ENCODE measurements around the gene HTR1D. TPM values are rescaled to one million over a fixed set of nuclear protein-coding genes. Genes with fewer than 3 reads are reported as not detected.

HTR1D gene
- total and polyA plus RNA-seq, 2 donors (not counting 3 experiments of a cell fraction or from before 2014, with no cell fraction given) = 1.5 to 1.9 TPM

- no peak overlapping the region for H2AFZ ChIP-seq (ENCODE audit: low read depth, low read length)
- intact Hi-C loops (cut with micrococcal nuclease) = no loop called here
These were observed 38.4 kb downstream of the HTR1D start for GRCh38 chr1:23178950-23179349.

More at GRCh38 chr1:23178950-23179349, 38.4 kb downstream of the HTR1D start:
- no peaks in the 10 kb centered on the region for H3K9me3 ChIP-seq (replicated peaks; ENCODE audit: control insufficient read depth, insufficient read depth, low read length)
- peaks cover 15% of the 10 kb centered on the region for H3K4me1 ChIP-seq (ENCODE audit: control insufficient read depth, extremely low read depth, insufficient read depth, low read length)
- no peak overlapping the region for H3K9ac ChIP-seq (replicated peaks; ENCODE audit: extremely low read depth, insufficient read depth, low read length)
- dilution Hi-C loops (cut with MboI; ENCODE audit: extremely low pct_ligation_motif_present, low sequenced_read_pairs) = no loop called here
- no peak overlapping the region for H3K27ac ChIP-seq (ENCODE audit: insufficient read depth, low read depth, low read length)
- ChIA-PET POLR2A (interaction anchor here (1.2 kb wide), 1 partner anchor 79 kb away, joined by 3 read pairs; no protein-coding TSS in a partner anchor), CTCF (interaction anchor here (0.8 to 4.2 kb wide), 10 partner anchors 10 to 202 kb away, joined by 3 to 65 read pairs (median 5); partner anchors contain the start of gene LUZP1)
- H3K4me2 ChIP-seq (ENCODE audit: insufficient read depth, low read length) = no peak overlapping the region
- no TSS peak for BruUV-seq (replicated peaks)
- no peak for TF ChIP-seq FOS (IDR thresholded peaks at IDR 0.05; ENCODE audit: borderline replicate concordance, insufficient read depth, low read length)
- TF ChIP-seq GATA2 (IDR thresholded peaks at IDR 0.05; ENCODE audit: insufficient read depth, insufficient read length, low read depth, low read length) = no peak
- no peak for TF ChIP-seq JUN (IDR thresholded peaks at IDR 0.05; ENCODE audit: borderline replicate concordance, insufficient read depth, insufficient read length, low read depth)
- peak; percentile 23 to 31 for TF ChIP-seq CTCF (IDR thresholded peaks at IDR 0.05; ENCODE audit: extremely low read depth in 1 of 2, insufficient read depth in 1 of 2, low read depth in 1 of 2, low read length in 2 of 2)
- no peak for TF ChIP-seq MYC (IDR thresholded peaks at IDR 0.05; ENCODE audit: low read depth, low read length)
- no peak for TF ChIP-seq POLR2AphosphoS5 (IDR thresholded peaks at IDR 0.05; ENCODE audit: insufficient read depth, low read depth, low read length)
- no peaks in the 10 kb centered on the region for H3K9me1 ChIP-seq (replicated peaks; ENCODE audit: control insufficient read depth, extremely low read depth, insufficient read depth, low read length)
- DNase-seq (ENCODE audit: low read depth, low spot score) (peak; percentile 57), FAIRE-seq (peak; percentile 66)
- H3K36me3 ChIP-seq (ENCODE audit: control insufficient read depth in 2 of 2, extremely low read depth in 1 of 2, insufficient read depth in 2 of 2, low read length in 2 of 2) = no peaks in the 10 kb centered on the region
- H3K4me3 ChIP-seq (replicated peaks in 1 of 3; ENCODE audit: insufficient read depth in 1 of 3, low read depth in 1 of 3, low read length in 3 of 3) = no peak overlapping the region
- no peaks in the 10 kb centered on the region for H3K79me2 ChIP-seq (ENCODE audit: control insufficient read depth, insufficient read depth, low read length)
- H3K27me3 ChIP-seq (ENCODE audit: control insufficient read depth in 2 of 2, insufficient read depth in 2 of 2, low read length in 2 of 2) = no peaks in the 10 kb centered on the region
- no peaks in the 10 kb centered on the region for H4K20me1 ChIP-seq (replicated peaks; ENCODE audit: control insufficient read depth, extremely low read depth, insufficient read depth, low read length)

Measured in endothelial cell of umbilical vein (primary cell).